HAP-1 (cell line): ENCODE data around the gene CHN2.

Experiments used
- DNase-seq, 2 experiments: peaks; one replicate each; pipeline ENCODE4 v3.0.0-alpha.2; 2016 to 2020; ENCODE audit warnings: low spot score in 2 of 2
- H3K27me3 ChIP-seq: fragments of 250-450 bp; sonication (Bioruptor Pico); 2 replicates; pipeline ENCODE4 v1.5.1; 2020; ENCODE audit warnings: low read depth, mild to moderate bottlenecking, moderate library complexity
- H3K36me3 ChIP-seq: fragments of 250-450 bp; sonication (Bioruptor Pico); replicated peaks from 2 replicates; pipeline ENCODE4 v1.5.1; 2020; ENCODE audit warnings: mild to moderate bottlenecking
- H3K4me1 ChIP-seq: fragments of 250-450 bp; sonication (Bioruptor Pico); 2 replicates; pipeline ENCODE4 v1.5.1; 2020; ENCODE audit warnings: mild to moderate bottlenecking
- H3K4me3 ChIP-seq: fragments of 250-450 bp; sonication (Bioruptor Pico); 2 replicates; pipeline ENCODE4 v1.5.1; 2020; ENCODE audit warnings: mild to moderate bottlenecking, moderate library complexity
- H3K9me3 ChIP-seq: fragments of 250-450 bp; sonication (Bioruptor Pico); 2 replicates; pipeline ENCODE4 v1.5.1; 2020; ENCODE audit warnings: mild to moderate bottlenecking, moderate library complexity
- in situ Hi-C: fragments of 300-500 bp; cut with MboI; formaldehyde crosslinking; loops from 3 replicates; pipeline ENCODE4 v1.14.3; 2020; ENCODE audit warnings: low sequenced_read_pairs, inconsistent platforms, mixed read lengths

Gene CHN2

GRCh38 chr7:29329686-29330085 is 135.1 kb downstream of the CHN2 start:
- no peaks in the 10 kb centered on the region; the same call in 1 of the 2 replicates for H3K9me3 ChIP-seq
- in situ Hi-C loops = no loop called here
- no peak for DNase-seq
- H3K36me3 ChIP-seq = no peaks in the 10 kb centered on the region
- H3K27me3 ChIP-seq = no peaks in the 10 kb centered on the region
- no peaks in the 10 kb centered on the region for H3K4me1 ChIP-seq
- no peak overlapping the region for H3K4me3 ChIP-seq

GRCh38 chr7:29330136-29330535 is 135.6 kb downstream of the CHN2 start:
- Histone ChIP-seq H3K36me3 (no peaks in the 10 kb centered on the region), H3K9me3 (no peaks in the 10 kb centered on the region; the same call in 1 of the 2 replicates), H3K27me3 (no peaks in the 10 kb centered on the region), H3K4me1 (no peaks in the 10 kb centered on the region), H3K4me3 (no peak overlapping the region)
- DNase-seq = no peak
- in situ Hi-C loops = no loop called here

GRCh38 chr7:29331163-29331562 is 136.6 kb downstream of the CHN2 start:
- no peaks in the 10 kb centered on the region for H3K4me1 ChIP-seq
- H3K27me3 ChIP-seq = no peaks in the 10 kb centered on the region
- H3K36me3 ChIP-seq = no peaks in the 10 kb centered on the region
- in situ Hi-C loops = no loop called here
- no peaks in the 10 kb centered on the region; the same call in 1 of the 2 replicates for H3K9me3 ChIP-seq
- DNase-seq = no peak
- H3K4me3 ChIP-seq = no peak overlapping the region

GRCh38 chr7:29332042-29332811 is 137.7 kb downstream of the CHN2 start:
- Histone ChIP-seq H3K4me1 (no peaks in the 10 kb centered on the region), H3K27me3 (no peaks in the 10 kb centered on the region), H3K9me3 (no peaks in the 10 kb centered on the region), H3K36me3 (no peaks in the 10 kb centered on the region), H3K4me3 (no peak overlapping the region)
- in situ Hi-C loops = no loop called here
- DNase-seq = no peak

DNA sequence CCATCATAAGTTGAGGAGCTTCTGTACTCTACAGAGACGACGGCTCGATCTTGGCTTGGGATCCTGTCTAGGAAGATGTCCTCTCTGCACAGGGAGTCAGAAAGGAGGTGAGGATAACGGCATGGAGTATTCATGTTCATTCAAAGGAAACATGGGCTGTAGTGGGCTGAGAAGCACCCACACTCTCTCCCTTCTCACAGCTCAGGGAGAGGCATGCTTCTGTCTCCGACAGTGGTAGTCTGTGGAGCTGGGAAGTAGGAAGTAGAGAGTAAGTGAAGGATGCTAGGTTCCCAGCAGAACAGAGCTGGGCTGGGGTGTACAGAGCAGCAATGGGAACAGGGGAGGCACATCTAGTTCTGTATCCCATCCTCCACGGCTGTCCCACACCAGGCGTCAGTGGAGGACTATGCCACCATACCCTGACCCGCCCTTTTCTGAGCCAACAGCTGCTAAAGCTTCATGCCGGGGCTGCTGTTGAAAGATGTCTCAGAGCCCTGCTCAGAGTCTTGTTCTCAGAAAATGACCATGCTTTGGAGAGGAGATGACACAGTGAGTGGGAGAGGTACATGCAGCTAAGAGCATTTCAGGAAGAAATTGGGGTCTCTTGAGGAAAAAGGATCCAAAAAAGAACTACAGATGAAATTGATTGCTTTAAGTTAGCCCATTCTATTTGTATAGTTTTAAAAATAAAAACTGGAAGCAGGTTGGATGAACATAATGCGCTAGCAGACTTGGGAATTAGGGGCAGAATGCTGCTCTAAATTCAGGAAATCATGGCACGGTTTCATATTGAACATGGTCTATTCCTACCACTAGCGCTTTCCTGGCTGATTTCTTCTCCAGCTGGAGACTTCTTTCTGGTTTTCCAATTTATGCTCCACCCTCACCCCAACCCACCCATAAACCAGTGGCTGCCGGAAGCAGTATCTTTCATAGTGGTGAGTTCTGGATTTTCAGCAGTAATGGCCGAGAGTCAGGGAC is 138.6 kb downstream of the CHN2 start:
- Histone ChIP-seq H3K9me3 (no peaks in the 10 kb centered on the region), H3K4me1 (no peaks in the 10 kb centered on the region), H3K4me3 (no peak overlapping the region), H3K27me3 (no peaks in the 10 kb centered on the region), H3K36me3 (no peaks in the 10 kb centered on the region)
- DNase-seq = no peak
- in situ Hi-C loops = no loop called here

GRCh38 chr7:29335188-29336083 is 140.9 kb downstream of the CHN2 start:
- Histone ChIP-seq H3K36me3 (no peaks in the 10 kb centered on the region), H3K4me1 (no peaks in the 10 kb centered on the region), H3K9me3 (no peaks in the 10 kb centered on the region), H3K27me3 (no peaks in the 10 kb centered on the region), H3K4me3 (no peak overlapping the region)
- in situ Hi-C loops = no loop called here
- no peak for DNase-seq

DNA sequence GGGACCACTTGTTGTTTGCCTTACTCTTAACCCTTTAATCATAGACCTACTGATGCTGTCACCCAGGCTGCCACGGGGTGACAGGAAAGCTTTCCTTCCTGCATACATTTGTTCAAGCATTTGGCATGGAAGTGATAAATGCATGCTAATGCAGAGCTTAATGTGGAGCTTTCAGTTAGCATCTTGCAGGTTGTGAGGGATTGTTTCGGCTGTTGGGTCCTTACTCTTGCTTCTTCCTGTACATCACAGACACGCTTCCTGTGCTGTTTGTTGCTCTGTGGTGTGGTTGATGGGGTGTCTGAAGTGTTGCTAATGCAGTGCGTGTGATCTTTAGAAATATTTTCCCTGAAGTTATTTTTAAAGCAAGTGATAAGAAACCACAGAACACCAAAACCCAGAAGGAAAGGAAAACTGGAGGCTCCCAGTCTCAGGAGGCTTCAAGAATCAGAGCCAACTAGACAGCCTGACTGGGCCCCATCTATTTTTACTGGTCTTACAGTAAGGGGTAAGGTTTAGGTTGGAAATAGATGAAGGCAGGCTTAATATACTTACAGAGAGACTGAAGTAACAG is 143.1 kb downstream of the CHN2 start:
- Histone ChIP-seq H3K4me3 (no peak overlapping the region), H3K4me1 (no peaks in the 10 kb centered on the region), H3K9me3 (no peaks in the 10 kb centered on the region), H3K36me3 (no peaks in the 10 kb centered on the region), H3K27me3 (no peaks in the 10 kb centered on the region; the same call in 1 of the 2 replicates)
- in situ Hi-C loops = no loop called here
- no peak for DNase-seq

GRCh38 chr7:29340696-29341095 is 146.1 kb downstream of the CHN2 start:
- Histone ChIP-seq H3K4me3 (no peak overlapping the region), H3K4me1 (no peaks in the 10 kb centered on the region), H3K27me3 (no peaks in the 10 kb centered on the region; the same call in 1 of the 2 replicates), H3K36me3 (no peaks in the 10 kb centered on the region), H3K9me3 (no peaks in the 10 kb centered on the region)
- in situ Hi-C loops = no loop called here
- DNase-seq = no peak

- DNase-seq = no peak
- no peaks in the 10 kb centered on the region for H3K36me3 ChIP-seq
- H3K9me3 ChIP-seq = no peaks in the 10 kb centered on the region
- no peaks in the 10 kb centered on the region; the same call in 1 of the 2 replicates for H3K27me3 ChIP-seq
- no peak overlapping the region for H3K4me3 ChIP-seq
- no peaks in the 10 kb centered on the region for H3K4me1 ChIP-seq
- in situ Hi-C loops = no loop called here
These were observed 146.6 kb downstream of the CHN2 start for GRCh38 chr7:29341156-29341555.

- no peak overlapping the region for H3K4me3 ChIP-seq
- no peaks in the 10 kb centered on the region for H3K4me1 ChIP-seq
- no peak for DNase-seq
- in situ Hi-C loops = no loop called here
- no peaks in the 10 kb centered on the region for H3K9me3 ChIP-seq
- H3K27me3 ChIP-seq = no peaks in the 10 kb centered on the region; the same call in 1 of the 2 replicates
- H3K36me3 ChIP-seq = no peaks in the 10 kb centered on the region
These were observed 148.2 kb downstream of the CHN2 start for GRCh38 chr7:29342761-29343160.

GRCh38 chr7:29343399-29343798 is 148.8 kb downstream of the CHN2 start:
- DNase-seq = no peak
- no peaks in the 10 kb centered on the region; the same call in 1 of the 2 replicates for H3K27me3 ChIP-seq
- no peaks in the 10 kb centered on the region for H3K9me3 ChIP-seq
- in situ Hi-C loops = no loop called here
- no peak overlapping the region for H3K4me3 ChIP-seq
- no peaks in the 10 kb centered on the region for H3K36me3 ChIP-seq
- H3K4me1 ChIP-seq = no peaks in the 10 kb centered on the region

- Histone ChIP-seq H3K27me3 (no peaks in the 10 kb centered on the region; the same call in 1 of the 2 replicates), H3K9me3 (no peaks in the 10 kb centered on the region), H3K4me3 (no peak overlapping the region), H3K4me1 (peaks cover under 1% of the 10 kb centered on the region; the same call in 1 of the 2 replicates), H3K36me3 (no peaks in the 10 kb centered on the region)
- no peak for DNase-seq
- in situ Hi-C loops = no loop called here
These were observed 149.9 kb downstream of the CHN2 start for GRCh38 chr7:29344334-29344978.
